CD14-positive monocyte (primary cell): ENCODE results near the gene SMYD4. TPM values are rescaled to one million over a fixed set of nuclear protein-coding genes. Genes with fewer than 3 reads are reported as not detected.
A peak's percentile ranks its signal among the peaks of the same experiment; 100 is the strongest.
"Not testable (repeated sequence)": the region's sequence is repeated elsewhere in the genome, so short reads cannot be mapped to it uniquely, and the experiment has no call there.

Experiments used
- DNase-seq, 3 donors: peaks; one replicate each; pipeline ENCODE4 v3.0.0-alpha.2; 2011 to 2022
- H2AFZ ChIP-seq: 2 replicates; pipeline ENCODE4 v1.6.0; 2012; ENCODE audit warnings: mild to moderate bottlenecking, low read depth, low read length, inconsistent platforms; ENCODE audit not compliant: insufficient read depth, poor library complexity, severe bottlenecking
- H3K27ac ChIP-seq, 2 donors: 1 replicate in 1 of 2; 2 replicates in 1 of 2; pipeline ENCODE4 v1.5.1; 2012 to 2013; ENCODE audit warnings: low read length in 2 of 2, control low read depth in 1 of 2, inconsistent platforms in 1 of 2, low read depth in 1 of 2, mild to moderate bottlenecking in 1 of 2
- H3K27me3 ChIP-seq, 2 donors: one replicate each; pipeline versions ENCODE4 v1.6.0 to v1.6.1; 2011 to 2013; ENCODE audit warnings: low read length in 2 of 2; ENCODE audit not compliant: control insufficient read depth in 2 of 2, insufficient read depth in 2 of 2
- H3K36me3 ChIP-seq, 2 donors: replicated peaks in 1 of 2; 1 replicate in 1 of 2; 2 replicates in 1 of 2; pipeline versions ENCODE4 v1.5.1 to v1.6.1; 2012 to 2013; ENCODE audit warnings: low read length in 2 of 2, control low read depth in 1 of 2, inconsistent platforms in 1 of 2, mild to moderate bottlenecking in 1 of 2; ENCODE audit not compliant: insufficient read depth in 2 of 2, control insufficient read depth in 1 of 2
- H3K4me1 ChIP-seq, 2 donors: 1 replicate in 1 of 2; 2 replicates in 1 of 2; pipeline versions ENCODE4 v1.5.1 to v1.6.1; 2012 to 2013; ENCODE audit warnings: low read length in 2 of 2, control low read depth in 1 of 2, inconsistent platforms in 1 of 2, mild to moderate bottlenecking in 1 of 2, moderate library complexity in 1 of 2; ENCODE audit not compliant: insufficient read depth in 2 of 2, control insufficient read depth in 1 of 2
- H3K4me2 ChIP-seq: replicated peaks from 2 replicates; pipeline ENCODE3; 2012; ENCODE audit warnings: low read length, moderate library complexity, mild to moderate bottlenecking; ENCODE audit not compliant: poor library complexity, severe bottlenecking; ENCODE audit errors: extremely low read depth
- H3K4me3 ChIP-seq, 3 experiments: fragments of 200-600 bp in 1 of 3; sonication (generic) in 1 of 3; replicated peaks in 1 of 3; 1 replicate in 2 of 3; 2 replicates in 1 of 3; pipeline ENCODE4 v1.5.1; 2011 to 2013; ENCODE audit warnings: low read length in 3 of 3, mild to moderate bottlenecking in 3 of 3, control low read depth in 2 of 3, low read depth in 2 of 3, inconsistent platforms in 1 of 3, moderate library complexity in 1 of 3
- H3K79me2 ChIP-seq: 2 replicates; pipeline ENCODE4 v1.6.0; 2012; ENCODE audit warnings: mild to moderate bottlenecking, control low read depth, inconsistent platforms, low read length, moderate library complexity; ENCODE audit not compliant: insufficient read depth
- H3K9ac ChIP-seq: 2 replicates; pipeline ENCODE4 v1.6.0; 2017; ENCODE audit warnings: low read length, mild to moderate bottlenecking; ENCODE audit not compliant: insufficient read depth, poor library complexity, severe bottlenecking
- H3K9me3 ChIP-seq, 2 donors: replicated peaks in 1 of 2; 1 replicate in 1 of 2; 2 replicates in 1 of 2; pipeline versions ENCODE4 v1.5.1 to v1.6.1; 2012 to 2013; ENCODE audit warnings: low read length in 2 of 2, control low read depth in 1 of 2; ENCODE audit not compliant: control insufficient read depth in 1 of 2, insufficient read depth in 1 of 2
- H4K20me1 ChIP-seq: 2 replicates; pipeline ENCODE4 v1.6.0; 2012; ENCODE audit warnings: mild to moderate bottlenecking, low read length, control low read depth, moderate library complexity; ENCODE audit not compliant: insufficient read depth
- H3K27ac Mint-ChIP-seq, 7 donors: one replicate each; pipeline ENCODE4 v1.8.0; 2020; ENCODE audit warnings: mild to moderate bottlenecking in 7 of 7, mixed read lengths in 7 of 7, moderate library complexity in 6 of 7, inconsistent platforms in 2 of 7
- H3K27me3 Mint-ChIP-seq, 3 donors: one replicate each; pipeline ENCODE4 v1.8.0; 2021 to 2022; ENCODE audit warnings: low read depth in 3 of 3, mild to moderate bottlenecking in 3 of 3, mixed read lengths in 3 of 3, moderate library complexity in 3 of 3, inconsistent platforms in 1 of 3
- H3K36me3 Mint-ChIP-seq, 2 donors: one replicate each; pipeline ENCODE4 v1.8.0; 2020; ENCODE audit warnings: mixed read lengths in 2 of 2, inconsistent platforms in 1 of 2, mild to moderate bottlenecking in 1 of 2
- H3K4me1 Mint-ChIP-seq: one replicate; pipeline ENCODE4 v1.8.0; 2020; ENCODE audit warnings: mild to moderate bottlenecking, mixed read lengths
- H3K4me3 Mint-ChIP-seq, 2 donors: one replicate each; pipeline ENCODE4 v1.8.0; 2020; ENCODE audit warnings: mild to moderate bottlenecking in 2 of 2, mixed read lengths in 2 of 2, moderate library complexity in 1 of 2
- H3K9me3 Mint-ChIP-seq, 7 donors: one replicate each; pipeline ENCODE4 v1.8.0; 2020 to 2022; ENCODE audit warnings: mixed read lengths in 7 of 7, mild to moderate bottlenecking in 6 of 7, moderate library complexity in 6 of 7, inconsistent platforms in 2 of 7
- WGBS: methylation state at CpG from one replicate; pipeline ENCODE4 v1.1.5; 2013; ENCODE audit warnings: missing lambda C conversion rate; ENCODE audit not compliant: insufficient coverage; 5-methylcytosine and 5-hydroxymethylcytosine counted together
- intact Hi-C, 2 donors: fragments of 100-400 bp; cut with micrococcal nuclease; formaldehyde crosslinking; loops; one replicate each; pipeline versions ENCODE4 v1.15.0 to v1.15.1; 2023
- polyA plus RNA-seq, 3 donors: library from polyadenylated mRNA; depleted of rRNA in 1 of 3; unstranded in 2 of 3; stranded (reverse) in 1 of 3; fragments of 300-500 nt in 2 of 3; fragments of >200 nt in 1 of 3; fragmentation: Illumina TruSeq in 2 of 3; gene quantifications; 1 replicate in 2 of 3; 2 replicates in 1 of 3; pipeline ENCODE4 v1.2.3, GENCODE V29; 2012 to 2021
- TF ChIP-seq, protein P1 (sequence below): fragments of 200-600 bp; IDR thresholded peaks from one replicate; pipeline ENCODE4 v1.8.0; 2022; ENCODE audit warnings: antibody characterized with exemption, mild to moderate bottlenecking

Gene SMYD4
- polyA plus RNA-seq, 3 donors, result 3.2 to 7.6 (median 6.1) TPM

GRCh38 chr17:1774390-1775176 lies 55.1 kb downstream of the SMYD4 start:
- intact Hi-C loops, result loop anchor here in 1 of 2 donors (5.0 kb wide), 1 partner anchor 42 kb away; no protein-coding TSS in a partner anchor
- H3K27me3 ChIP-seq, result no peaks in the 10 kb centered on the region
- peaks cover 30 to 40% of the 10 kb centered on the region in 2 donors for H3K36me3 Mint-ChIP-seq
- H2AFZ ChIP-seq, result no peak overlapping the region
- H4K20me1 ChIP-seq, result no peaks in the 10 kb centered on the region
- 98% methylated on average over 21 of the region's 21 CpGs for WGBS
- H3K4me1 Mint-ChIP-seq, result peaks cover 13% of the 10 kb centered on the region
- no peak overlapping the region for H3K27ac ChIP-seq
- H3K79me2 ChIP-seq, result no peaks in the 10 kb centered on the region
- H3K27ac Mint-ChIP-seq, result peak overlapping the region in 3 of 7 donors; percentile 16 to 64 (median 46)
- peaks cover 16 to 30% of the 10 kb centered on the region in 2 donors for H3K36me3 ChIP-seq
- TF ChIP-seq, protein P1, sequence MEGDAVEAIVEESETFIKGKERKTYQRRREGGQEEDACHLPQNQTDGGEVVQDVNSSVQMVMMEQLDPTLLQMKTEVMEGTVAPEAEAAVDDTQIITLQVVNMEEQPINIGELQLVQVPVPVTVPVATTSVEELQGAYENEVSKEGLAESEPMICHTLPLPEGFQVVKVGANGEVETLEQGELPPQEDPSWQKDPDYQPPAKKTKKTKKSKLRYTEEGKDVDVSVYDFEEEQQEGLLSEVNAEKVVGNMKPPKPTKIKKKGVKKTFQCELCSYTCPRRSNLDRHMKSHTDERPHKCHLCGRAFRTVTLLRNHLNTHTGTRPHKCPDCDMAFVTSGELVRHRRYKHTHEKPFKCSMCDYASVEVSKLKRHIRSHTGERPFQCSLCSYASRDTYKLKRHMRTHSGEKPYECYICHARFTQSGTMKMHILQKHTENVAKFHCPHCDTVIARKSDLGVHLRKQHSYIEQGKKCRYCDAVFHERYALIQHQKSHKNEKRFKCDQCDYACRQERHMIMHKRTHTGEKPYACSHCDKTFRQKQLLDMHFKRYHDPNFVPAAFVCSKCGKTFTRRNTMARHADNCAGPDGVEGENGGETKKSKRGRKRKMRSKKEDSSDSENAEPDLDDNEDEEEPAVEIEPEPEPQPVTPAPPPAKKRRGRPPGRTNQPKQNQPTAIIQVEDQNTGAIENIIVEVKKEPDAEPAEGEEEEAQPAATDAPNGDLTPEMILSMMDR, result no peak
- H3K4me1 ChIP-seq, result peaks cover 13 to 14% of the 10 kb centered on the region in 2 donors
- no peak overlapping the region for H3K9ac ChIP-seq
- peaks cover 0 to 6% (median 2%) of the 10 kb centered on the region in 3 donors for H3K27me3 Mint-ChIP-seq
- DNase-seq, result no peak
- no peaks in the 10 kb centered on the region for H3K9me3 ChIP-seq
- H3K9me3 Mint-ChIP-seq, result no peaks in the 10 kb centered on the region
- H3K4me3 Mint-ChIP-seq, result no peak overlapping the region
- H3K4me3 ChIP-seq, result no peak overlapping the region
- H3K4me2 ChIP-seq, result no peak overlapping the region

GRCh38 chr17:1773696-1774181 lies 56.0 kb downstream of the SMYD4 start:
- H3K4me1 ChIP-seq, result peaks cover 13 to 14% of the 10 kb centered on the region in 2 donors
- Mint-ChIP-seq H3K27ac (peak overlapping the region in 1 of 7 donors; percentile 46), H3K27me3 (peaks cover 0 to 6% (median 2%) of the 10 kb centered on the region in 3 donors), H3K36me3 (peaks cover 26 to 33% of the 10 kb centered on the region in 2 donors), H3K4me3 (no peak overlapping the region), H3K4me1 (peaks cover 13% of the 10 kb centered on the region), H3K9me3 (no peaks in the 10 kb centered on the region)
- DNase-seq, result no peak
- no peak overlapping the region for H3K9ac ChIP-seq
- intact Hi-C loops, result loop anchor here in 1 of 2 donors (5.0 kb wide), 1 partner anchor 41 kb away; no protein-coding TSS in a partner anchor
- no peaks in the 10 kb centered on the region for H3K9me3 ChIP-seq
- H3K79me2 ChIP-seq, result no peaks in the 10 kb centered on the region
- no peaks in the 10 kb centered on the region for H4K20me1 ChIP-seq
- no peaks in the 10 kb centered on the region for H3K27me3 ChIP-seq
- no peak overlapping the region for H3K4me3 ChIP-seq
- peaks cover 16 to 27% of the 10 kb centered on the region in 2 donors for H3K36me3 ChIP-seq
- no peak overlapping the region for H2AFZ ChIP-seq
- no peak overlapping the region for H3K27ac ChIP-seq
- TF ChIP-seq, protein P1, result no peak
- no peak overlapping the region for H3K4me2 ChIP-seq
- 80% methylated on average over 4 of the region's 7 CpGs for WGBS

DNA sequence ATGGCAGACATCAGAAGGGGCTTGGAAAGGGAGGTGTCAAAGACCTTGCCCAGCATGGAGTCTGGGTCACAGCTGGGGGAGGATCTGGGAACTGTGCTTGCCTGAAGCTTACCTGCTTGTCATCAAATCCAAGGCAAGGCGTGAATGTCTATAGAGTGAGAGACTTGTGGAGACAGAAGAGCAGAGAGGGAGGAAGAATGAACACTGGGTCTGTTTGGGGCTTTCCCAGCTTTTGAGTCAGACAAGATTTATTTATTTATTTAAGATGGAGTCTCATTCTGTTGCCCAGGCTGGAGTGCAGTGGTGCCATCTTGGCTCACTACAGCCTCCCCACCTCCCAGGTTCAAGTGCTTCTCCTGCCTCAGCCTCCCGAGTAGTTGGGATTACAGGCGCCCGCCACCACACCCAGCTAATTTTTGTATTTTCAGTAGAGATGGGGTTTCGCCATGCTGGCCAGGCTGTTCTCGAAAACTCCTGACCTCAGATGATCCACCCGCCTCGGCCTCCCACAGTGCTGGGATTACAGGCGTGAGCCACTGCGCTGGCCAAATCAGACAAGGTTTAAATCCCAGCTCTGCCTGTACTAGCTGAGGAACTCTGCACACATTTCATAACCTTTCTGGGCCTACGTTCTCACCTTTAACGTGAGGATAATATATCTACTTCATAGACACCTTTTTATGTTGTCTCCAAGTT lies 56.6 kb downstream of the SMYD4 start:
- not testable (repeated sequence) for H3K79me2 ChIP-seq, H3K4me2 ChIP-seq, H3K9me3 ChIP-seq, H3K4me3 ChIP-seq, H4K20me1 ChIP-seq, H3K9me3 Mint-ChIP-seq, H3K27ac ChIP-seq, H3K27me3 Mint-ChIP-seq, H3K9ac ChIP-seq, H3K27me3 ChIP-seq, H2AFZ ChIP-seq
- DNase-seq, result peak in 1 of 3 donors; percentile 48
- H3K36me3 Mint-ChIP-seq, result peaks cover 20 to 27% of the 10 kb centered on the region in 2 donors
- Histone ChIP-seq H3K36me3 (peaks cover 16 to 21% of the 10 kb centered on the region in 2 donors), H3K4me1 (peaks cover 13 to 14% of the 10 kb centered on the region in 2 donors)
- peak overlapping the region in 1 of 2 donors; percentile 63 for H3K4me3 Mint-ChIP-seq
- intact Hi-C loops, result loop anchor here in 1 of 2 donors (5.0 kb wide), 1 partner anchor 41 kb away; no protein-coding TSS in a partner anchor
- H3K4me1 Mint-ChIP-seq, result peaks cover 13% of the 10 kb centered on the region
- 89% methylated on average over 5 of the region's 12 CpGs for WGBS
- H3K27ac Mint-ChIP-seq, result peak overlapping the region in 3 of 7 donors; percentile 26 to 68 (median 42)
